Right forelimb (tissue), 1 donor: ENCODE results near the gene OR52E6.

Source experiments
- DNase-seq: peaks from one replicate; pipeline ENCODE4 v3.0.0-alpha.2; 2018

The OR52E6 gene

GRCh38 chr11:5841797-5842196 lies at the start of gene OR52E6:
TSS of gene OR52E6 (minus strand) at chr11:5841897. CDS start at chr11:5841897, 0 bp downstream.
- DNase-seq: no peak

- DNase-seq: no peak
Observed at GRCh38 chr11:5891216-5891800, 49.6 kb upstream of the OR52E6 start.

- no peak for DNase-seq
Observed at GRCh38 chr11:5887661-5888060, 46.0 kb upstream of the OR52E6 start.

- DNase-seq: no peak
Observed at GRCh38 chr11:5887172-5887571, 45.5 kb upstream of the OR52E6 start.

GRCh38 chr11:5881756-5882155 lies 40.1 kb upstream of the OR52E6 start:
- DNase-seq: no peak

- no peak for DNase-seq
Observed at GRCh38 chr11:5880329-5880728, 38.6 kb upstream of the OR52E6 start, which contains the start of gene OR52E4. TSS of gene OR52E4 (plus strand) at chr11:5880629. CDS start at chr11:5884293, 3,664 bp downstream.

GRCh38 chr11:5878564-5878963 lies 36.9 kb upstream of the OR52E6 start:
- no peak for DNase-seq

GRCh38 chr11:5865826-5866225 lies 24.1 kb upstream of the OR52E6 start:
- no peak for DNase-seq

- DNase-seq: no peak
Observed at GRCh38 chr11:5857590-5857989, 15.9 kb upstream of the OR52E6 start, which contains the start of gene OR52E8. TSS of gene OR52E8 (minus strand) at chr11:5857690. CDS start at chr11:5857690, 0 bp downstream.

- no peak for DNase-seq
Observed at GRCh38 chr11:5851002-5851401, 9.3 kb upstream of the OR52E6 start.

GRCh38 chr11:5847711-5848110 lies 6.0 kb upstream of the OR52E6 start:
- DNase-seq: no peak

GRCh38 chr11:5846701-5847100 lies 5.0 kb upstream of the OR52E6 start:
- no peak for DNase-seq

- no peak for DNase-seq
Observed at GRCh38 chr11:5837695-5838094, 4.0 kb downstream of the OR52E6 start.

- no peak for DNase-seq
Observed at GRCh38 chr11:5833446-5833845, 8.3 kb downstream of the OR52E6 start.

- no peak for DNase-seq
Observed at GRCh38 chr11:5831196-5831829, 10.4 kb downstream of the OR52E6 start.

GRCh38 chr11:5818245-5818886 lies 23.3 kb downstream of the OR52E6 start:
- DNase-seq: no peak

- no peak for DNase-seq
Observed at GRCh38 chr11:5815534-5815933, 26.2 kb downstream of the OR52E6 start.

- DNase-seq: no peak
Observed at GRCh38 chr11:5809905-5810795, 31.5 kb downstream of the OR52E6 start.

- no peak for DNase-seq
Observed at GRCh38 chr11:5809122-5809519, 32.6 kb downstream of the OR52E6 start.

- peak; percentile 78 for DNase-seq
Observed at GRCh38 chr11:5808500-5809121, 33.1 kb downstream of the OR52E6 start, which contains the start of gene OR52N2. TSS of gene OR52N2 (plus strand) at chr11:5808924. CDS start at chr11:5820336, 11,412 bp downstream.

GRCh38 chr11:5807580-5807979 lies 34.1 kb downstream of the OR52E6 start:
- DNase-seq: no peak

- DNase-seq: no peak
Observed at GRCh38 chr11:5803982-5804381, 37.7 kb downstream of the OR52E6 start.
